ENCODE measurements around the gene FARP2. TPM values are rescaled to one million over a fixed set of nuclear protein-coding genes. Genes with fewer than 3 reads are reported as not detected.
A peak's percentile ranks its signal among the peaks of the same experiment; 100 is the strongest.

Gene FARP2
- total RNA-seq, 6 experiments from 2014 or later: 38.3 to 46.4 (median 41.9) TPM

- Mint-ChIP-seq H3K4me3 (peak overlapping the region; percentile 37; the same call in 1 of the 2 replicates), H3K27ac (peak overlapping the region; percentile 75), H3K27me3 (ENCODE audit: insufficient read depth) (peaks cover 2% of the 10 kb centered on the region), H3K4me1 (ENCODE audit: low read depth) (peaks cover 54% of the 10 kb centered on the region), H3K36me3 (ENCODE audit: low read depth) (peaks cover 50% of the 10 kb centered on the region), H3K9me3 (no peaks in the 10 kb centered on the region)
- TF ChIP-seq, protein P1, sequence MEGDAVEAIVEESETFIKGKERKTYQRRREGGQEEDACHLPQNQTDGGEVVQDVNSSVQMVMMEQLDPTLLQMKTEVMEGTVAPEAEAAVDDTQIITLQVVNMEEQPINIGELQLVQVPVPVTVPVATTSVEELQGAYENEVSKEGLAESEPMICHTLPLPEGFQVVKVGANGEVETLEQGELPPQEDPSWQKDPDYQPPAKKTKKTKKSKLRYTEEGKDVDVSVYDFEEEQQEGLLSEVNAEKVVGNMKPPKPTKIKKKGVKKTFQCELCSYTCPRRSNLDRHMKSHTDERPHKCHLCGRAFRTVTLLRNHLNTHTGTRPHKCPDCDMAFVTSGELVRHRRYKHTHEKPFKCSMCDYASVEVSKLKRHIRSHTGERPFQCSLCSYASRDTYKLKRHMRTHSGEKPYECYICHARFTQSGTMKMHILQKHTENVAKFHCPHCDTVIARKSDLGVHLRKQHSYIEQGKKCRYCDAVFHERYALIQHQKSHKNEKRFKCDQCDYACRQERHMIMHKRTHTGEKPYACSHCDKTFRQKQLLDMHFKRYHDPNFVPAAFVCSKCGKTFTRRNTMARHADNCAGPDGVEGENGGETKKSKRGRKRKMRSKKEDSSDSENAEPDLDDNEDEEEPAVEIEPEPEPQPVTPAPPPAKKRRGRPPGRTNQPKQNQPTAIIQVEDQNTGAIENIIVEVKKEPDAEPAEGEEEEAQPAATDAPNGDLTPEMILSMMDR (IDR thresholded peaks at IDR 0.05): no peak
- DNase-seq: peak; percentile 76
These were observed 11.0 kb upstream of the FARP2 start for GRCh38 chr2:241344925-241345651.

GRCh38 chr2:241349941-241350340 is 6.1 kb upstream of the FARP2 start:
- Mint-ChIP-seq H3K27ac (no peak overlapping the region), H3K36me3 (ENCODE audit: low read depth) (peaks cover 33% of the 10 kb centered on the region), H3K4me3 (no peak overlapping the region), H3K4me1 (ENCODE audit: low read depth) (peaks cover 34% of the 10 kb centered on the region), H3K9me3 (no peaks in the 10 kb centered on the region), H3K27me3 (ENCODE audit: insufficient read depth) (peaks cover under 1% of the 10 kb centered on the region)
- TF ChIP-seq, protein P1 (IDR thresholded peaks at IDR 0.05): no peak
- no peak for DNase-seq

- no peak for DNase-seq
- TF ChIP-seq, protein P1 (IDR thresholded peaks at IDR 0.05): no peak
- H3K36me3 Mint-ChIP-seq (ENCODE audit: low read depth): peaks cover 33% of the 10 kb centered on the region
- no peaks in the 10 kb centered on the region for H3K9me3 Mint-ChIP-seq
- H3K4me1 Mint-ChIP-seq (ENCODE audit: low read depth): peaks cover 30% of the 10 kb centered on the region
- H3K27me3 Mint-ChIP-seq (ENCODE audit: insufficient read depth): no peaks in the 10 kb centered on the region; the same call in 1 of the 2 replicates
- no peak overlapping the region for H3K4me3 Mint-ChIP-seq
- peak overlapping the region; percentile 10; the same call in 1 of the 2 replicates for H3K27ac Mint-ChIP-seq
These were observed 5.6 kb upstream of the FARP2 start for GRCh38 chr2:241350530-241350877.

- Mint-ChIP-seq H3K4me3 (no peak overlapping the region), H3K36me3 (ENCODE audit: low read depth) (peaks cover 28% of the 10 kb centered on the region), H3K27ac (peak overlapping the region; percentile 10; the same call in 1 of the 2 replicates), H3K9me3 (no peaks in the 10 kb centered on the region), H3K4me1 (ENCODE audit: low read depth) (peaks cover 25% of the 10 kb centered on the region), H3K27me3 (ENCODE audit: insufficient read depth) (peaks cover 2% of the 10 kb centered on the region; the same call in 1 of the 2 replicates)
- no peak for DNase-seq
- TF ChIP-seq, protein P1 (IDR thresholded peaks at IDR 0.05): no peak
These were observed 5.0 kb upstream of the FARP2 start for GRCh38 chr2:241350878-241351639.

DNA sequence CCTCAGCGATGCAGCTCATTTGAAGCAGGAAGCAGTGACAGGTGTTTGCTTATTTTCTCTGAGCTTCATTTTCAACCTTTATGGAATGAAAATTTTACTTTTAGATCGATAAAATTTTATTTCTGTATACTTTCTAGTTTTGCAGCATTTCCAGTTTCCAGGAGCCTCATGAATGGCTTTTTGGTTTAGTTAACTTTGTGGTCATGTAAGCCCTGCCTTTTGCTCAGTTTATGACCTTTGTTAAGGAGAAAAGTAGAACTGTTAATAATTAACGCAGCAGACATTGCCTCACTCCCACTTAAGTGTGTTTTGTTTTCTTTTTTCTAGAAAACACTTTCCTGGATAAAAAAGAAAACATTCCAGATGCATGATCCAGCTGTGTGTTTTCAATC is 4.4 kb upstream of the FARP2 start:
- H3K4me3 Mint-ChIP-seq: no peak overlapping the region
- H3K27me3 Mint-ChIP-seq (ENCODE audit: insufficient read depth): peaks cover 2% of the 10 kb centered on the region; the same call in 1 of the 2 replicates
- peaks cover 22% of the 10 kb centered on the region for H3K4me1 Mint-ChIP-seq (ENCODE audit: low read depth)

More for the DNA sequence above, 4.4 kb upstream of the FARP2 start:
- H3K9me3 Mint-ChIP-seq: no peaks in the 10 kb centered on the region
- H3K36me3 Mint-ChIP-seq (ENCODE audit: low read depth): peaks cover 28% of the 10 kb centered on the region
- DNase-seq: no peak
- H3K27ac Mint-ChIP-seq: 0 out of 2 replicates have a peak overlapping the region, but pooled peaks have one; percentile 34
- TF ChIP-seq, protein P1 (IDR thresholded peaks at IDR 0.05): no peak

Measured in HFFc6 (cell line).